ENCODE results near the gene PRKCA. TPM values are rescaled to one million over a fixed set of nuclear protein-coding genes. Genes with fewer than 3 reads are reported as not detected.

PRKCA gene
- total RNA-seq, 1 donor from 2014 or later, result 2.2 TPM

- ATAC-seq (ENCODE audit: low read depth) (no peak), DNase-seq (no peak)
- no peak overlapping the region for H3K27ac Mint-ChIP-seq
- CTCF ChIA-PET, result no interaction called here
- H3K4me3 Mint-ChIP-seq, result no peak overlapping the region
- intact Hi-C loops (cut with micrococcal nuclease), result no loop called here
- POLR2A ChIA-PET, result no interaction called here
- H3K27me3 Mint-ChIP-seq, result no peaks in the 10 kb centered on the region
- no peak for TF ChIP-seq CTCF (IDR thresholded peaks at IDR 0.05)
- no peaks in the 10 kb centered on the region for H3K9me3 Mint-ChIP-seq
- H3K36me3 Mint-ChIP-seq (ENCODE audit: low read depth), result no peaks in the 10 kb centered on the region
- H3K4me1 Mint-ChIP-seq, result no peaks in the 10 kb centered on the region
These were observed 475.3 kb downstream of the PRKCA start for GRCh38 chr17:66777689-66778225.

GRCh38 chr17:66778531-66779236 lies 476.3 kb downstream of the PRKCA start:
- Mint-ChIP-seq H3K36me3 (ENCODE audit: low read depth) (no peaks in the 10 kb centered on the region), H3K4me1 (no peaks in the 10 kb centered on the region), H3K27ac (no peak overlapping the region), H3K9me3 (no peaks in the 10 kb centered on the region), H3K27me3 (no peaks in the 10 kb centered on the region), H3K4me3 (no peak overlapping the region)
- intact Hi-C loops (cut with micrococcal nuclease), result no loop called here
- CTCF ChIA-PET, result no interaction called here
- no peak for DNase-seq
- no peak for TF ChIP-seq CTCF (IDR thresholded peaks at IDR 0.05)
- POLR2A ChIA-PET, result no interaction called here
- ATAC-seq (ENCODE audit: low read depth), result no peak

- no peak for ATAC-seq (ENCODE audit: low read depth)
- no peak overlapping the region for H3K4me3 Mint-ChIP-seq
- CTCF ChIA-PET, result no interaction called here
These were observed 476.8 kb downstream of the PRKCA start for GRCh38 chr17:66779237-66779606.

GRCh38 chr17:66781135-66781534 lies 478.7 kb downstream of the PRKCA start:
- ATAC-seq (ENCODE audit: low read depth), result no peak
- Mint-ChIP-seq H3K27me3 (no peaks in the 10 kb centered on the region), H3K4me3 (no peak overlapping the region), H3K27ac (no peak overlapping the region), H3K9me3 (no peaks in the 10 kb centered on the region), H3K4me1 (peaks cover 3% of the 10 kb centered on the region), H3K36me3 (ENCODE audit: low read depth) (no peaks in the 10 kb centered on the region)
- CTCF ChIA-PET, result no interaction called here
- TF ChIP-seq CTCF (IDR thresholded peaks at IDR 0.05), result no peak
- intact Hi-C loops (cut with micrococcal nuclease), result no loop called here
- DNase-seq, result no peak
- POLR2A ChIA-PET, result no interaction called here

More at GRCh38 chr17:66779237-66779606, 476.8 kb downstream of the PRKCA start:
- no peak for DNase-seq
- intact Hi-C loops (cut with micrococcal nuclease), result no loop called here
- Mint-ChIP-seq H3K27ac (no peak overlapping the region), H3K27me3 (no peaks in the 10 kb centered on the region), H3K9me3 (no peaks in the 10 kb centered on the region), H3K4me1 (no peaks in the 10 kb centered on the region), H3K36me3 (ENCODE audit: low read depth) (no peaks in the 10 kb centered on the region)
- TF ChIP-seq CTCF (IDR thresholded peaks at IDR 0.05), result no peak
- POLR2A ChIA-PET, result no interaction called here

- no peak for ATAC-seq (ENCODE audit: low read depth)
- peaks cover 11% of the 10 kb centered on the region for H3K4me1 Mint-ChIP-seq
- intact Hi-C loops (cut with micrococcal nuclease), result no loop called here
- ChIA-PET POLR2A (no interaction called here), CTCF (no interaction called here)
- H3K36me3 Mint-ChIP-seq (ENCODE audit: low read depth), result no peaks in the 10 kb centered on the region
- TF ChIP-seq CTCF (IDR thresholded peaks at IDR 0.05), result no peak
- H3K27ac Mint-ChIP-seq, result no peak overlapping the region
- no peaks in the 10 kb centered on the region for H3K27me3 Mint-ChIP-seq
- no peaks in the 10 kb centered on the region for H3K9me3 Mint-ChIP-seq
- no peak overlapping the region for H3K4me3 Mint-ChIP-seq
- DNase-seq, result no peak
These were observed 480.4 kb downstream of the PRKCA start for GRCh38 chr17:66782851-66783250.
